Activated CD8-positive, alpha-beta memory T cell treated with anti-CD3 and anti-CD28 coated beads, Interleukin-2, amount 50 U/mL, for 48 hours (primary cell): ENCODE data around the gene NOS1AP.

Experiments used
- DNase-seq: peaks from one replicate; pipeline ENCODE4 v3.0.0-alpha.2; 2020

The NOS1AP gene

DNA sequence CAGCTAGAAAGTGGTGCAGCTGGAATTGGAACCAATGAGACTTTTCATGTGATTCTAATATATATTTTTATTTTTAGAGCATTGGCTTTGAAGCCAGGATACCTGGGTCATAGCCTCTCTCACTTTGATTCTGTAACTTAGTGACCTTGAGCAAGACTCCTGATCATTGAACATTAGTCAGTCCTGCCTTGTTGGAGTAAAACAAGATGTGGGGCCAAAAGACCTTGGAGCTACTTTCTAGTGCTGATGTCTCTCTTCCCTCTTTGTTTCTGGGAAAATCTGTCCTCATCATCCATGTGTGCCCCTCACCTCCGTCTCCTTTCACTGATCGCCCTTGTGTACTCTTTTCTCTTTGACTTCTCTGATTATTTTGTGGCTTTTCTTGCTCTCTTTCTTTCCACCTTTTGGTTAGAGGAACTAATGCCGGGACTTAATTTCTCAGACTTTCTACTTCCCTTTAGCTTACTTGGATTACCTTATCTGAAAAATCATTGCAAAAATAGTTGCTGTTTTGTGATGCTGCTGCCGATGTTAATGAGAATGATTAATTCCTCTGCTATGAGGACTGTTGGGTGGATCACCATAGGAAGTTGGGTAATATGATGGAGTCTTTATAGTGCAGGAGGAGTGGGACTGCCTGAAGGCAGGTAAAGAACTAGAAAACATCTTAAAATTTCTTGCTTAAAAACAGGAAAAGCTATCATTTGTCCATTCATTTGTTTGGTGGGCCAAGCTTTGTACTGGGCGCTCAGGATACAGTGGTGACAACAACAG, 72.0 kb downstream of the NOS1AP start:
- DNase-seq: no peak

DNA sequence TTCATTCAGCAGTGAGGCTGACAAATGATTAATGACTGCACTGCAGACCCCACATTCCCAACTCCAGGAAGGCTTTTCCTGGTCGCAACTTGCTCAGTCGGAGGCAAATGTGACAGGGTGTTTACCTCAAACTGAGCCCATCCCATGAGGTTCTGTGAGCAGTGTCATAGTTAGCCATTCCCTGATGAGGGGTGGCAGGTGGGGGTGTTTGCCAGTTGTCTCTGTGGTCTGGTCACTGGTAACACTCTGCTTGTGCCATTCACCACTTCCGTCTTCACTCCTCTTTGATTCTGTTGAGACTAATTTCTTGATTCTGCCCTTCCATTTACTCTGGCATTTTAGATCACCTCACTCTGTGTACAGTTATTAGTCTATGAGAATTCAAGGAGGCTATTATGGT, 73.5 kb downstream of the NOS1AP start:
- DNase-seq: no peak

DNA sequence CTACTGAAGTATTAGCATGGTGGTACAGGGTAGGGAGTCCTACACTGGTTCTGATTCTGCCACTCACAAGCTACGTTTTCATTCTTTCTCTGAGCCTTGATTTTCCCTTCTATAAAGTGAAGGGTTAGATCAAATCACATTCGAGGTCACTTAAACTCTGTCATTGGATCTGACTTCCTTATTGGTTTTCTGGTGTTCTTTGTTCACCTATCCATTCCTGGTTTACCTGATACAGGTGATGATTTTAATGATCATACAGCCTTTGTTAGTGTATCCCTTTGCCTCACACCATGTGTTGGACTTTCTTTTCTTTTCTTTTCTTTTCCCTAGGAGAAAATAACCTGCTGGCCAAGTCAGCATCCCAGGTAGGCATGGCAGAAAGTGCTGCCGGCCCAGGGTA, 74.8 kb downstream of the NOS1AP start:
- no peak for DNase-seq

- DNase-seq: no peak
These were observed 75.4 kb downstream of the NOS1AP start for GRCh38 chr1:162144853-162145252.

GRCh38 chr1:162145280-162145965, 75.9 kb downstream of the NOS1AP start:
- no peak for DNase-seq

- DNase-seq: no peak
These were observed 76.6 kb downstream of the NOS1AP start for GRCh38 chr1:162145966-162146696.

- DNase-seq: no peak
These were observed 78.3 kb downstream of the NOS1AP start for GRCh38 chr1:162147760-162148159.

DNA sequence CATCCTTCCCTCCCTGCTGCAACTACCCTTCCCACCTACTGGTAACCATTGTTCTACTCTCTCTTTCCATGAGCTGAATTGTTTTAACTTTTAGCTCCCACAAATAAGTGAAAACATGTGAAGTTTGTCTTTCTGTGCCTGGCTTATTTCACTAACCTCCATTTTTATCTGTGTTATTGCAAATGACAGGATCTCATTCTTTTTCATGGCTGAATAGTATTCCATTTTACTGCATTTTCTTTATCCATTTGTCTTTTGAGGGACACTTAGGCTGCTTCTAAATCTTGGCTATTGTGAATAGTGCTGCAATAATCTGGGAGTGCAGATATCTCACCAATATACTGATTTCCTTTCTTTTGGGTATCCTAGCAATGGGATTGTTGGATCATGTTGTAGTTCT, 80.6 kb downstream of the NOS1AP start:
- no peak for DNase-seq

- DNase-seq: no peak
These were observed 82.7 kb downstream of the NOS1AP start for GRCh38 chr1:162151900-162152829.

GRCh38 chr1:162153374-162153773, 83.9 kb downstream of the NOS1AP start:
- DNase-seq: no peak

DNA sequence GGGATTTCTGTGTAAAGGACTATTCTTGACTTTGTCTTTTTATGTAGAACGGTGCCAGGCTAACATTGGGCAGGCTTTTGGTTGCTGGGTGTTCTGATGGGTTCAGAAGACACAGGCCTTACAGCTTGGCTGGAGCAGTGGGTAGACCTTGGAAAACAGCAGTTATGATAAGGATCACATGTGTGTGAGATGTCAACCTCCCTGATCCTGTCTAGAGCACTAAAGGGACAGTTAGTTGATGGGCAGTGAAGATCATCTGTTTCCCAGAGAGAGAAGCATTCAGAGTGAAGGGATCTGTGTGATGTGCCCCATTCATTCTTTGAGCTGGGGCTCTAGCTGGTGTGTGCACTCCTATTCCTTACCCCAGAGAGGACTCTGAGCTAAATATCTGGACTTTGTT, 88.0 kb downstream of the NOS1AP start:
- DNase-seq: no peak

DNA sequence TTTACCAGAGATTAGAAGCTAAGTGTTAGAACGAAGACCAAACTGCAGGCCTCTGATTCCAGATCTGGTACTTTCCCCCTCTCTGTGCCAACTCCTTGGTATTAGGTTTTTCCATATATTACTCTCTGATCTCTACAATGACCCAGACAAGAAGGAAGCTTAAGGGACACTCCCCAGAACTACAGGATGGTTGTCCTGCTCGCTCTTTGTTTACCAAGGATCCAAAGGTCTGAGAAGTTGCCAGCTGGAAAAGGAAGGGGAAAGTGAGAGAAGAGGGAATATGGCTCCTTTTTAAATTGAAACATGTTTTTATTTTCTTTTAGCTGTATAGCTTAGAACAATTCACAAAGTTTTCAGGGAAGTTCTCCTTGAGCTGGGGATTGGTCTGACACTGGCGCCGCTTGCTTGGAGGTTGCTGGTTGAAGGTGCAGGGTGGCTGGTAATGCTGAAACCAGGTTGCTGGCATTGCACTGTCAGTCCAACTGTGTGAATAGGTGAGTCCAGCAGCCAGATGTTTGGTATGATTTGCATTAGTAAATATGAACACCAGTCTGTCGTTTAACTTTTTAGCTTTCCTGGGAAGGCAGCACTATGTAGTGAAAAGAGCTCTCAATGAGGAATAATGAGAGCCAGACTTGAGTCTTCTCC, 89.3 kb downstream of the NOS1AP start:
- DNase-seq: no peak

GRCh38 chr1:162159515-162159914, 90.0 kb downstream of the NOS1AP start:
- DNase-seq: no peak

- no peak for DNase-seq
These were observed 92.5 kb downstream of the NOS1AP start for GRCh38 chr1:162161916-162162550.

DNA sequence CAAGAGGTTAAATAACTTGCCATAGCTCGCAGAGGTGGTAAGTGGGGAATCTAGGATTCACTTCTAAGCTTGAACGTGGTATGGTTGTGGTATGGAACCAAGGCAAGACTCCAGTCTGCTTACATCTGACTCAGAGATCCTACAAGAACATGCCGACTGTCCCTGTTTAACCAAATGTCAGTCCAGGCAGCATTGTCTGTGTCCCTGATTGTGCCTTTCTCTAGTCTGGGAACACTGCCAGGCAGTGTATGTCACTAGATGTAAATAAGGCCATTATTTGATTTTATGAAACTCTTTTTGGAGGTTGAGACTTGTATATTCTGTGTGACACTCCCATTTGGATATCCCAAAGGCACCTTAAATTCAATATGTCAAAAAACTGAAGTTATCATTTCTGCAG, 96.0 kb downstream of the NOS1AP start:
- no peak for DNase-seq

- DNase-seq: no peak
These were observed 97.6 kb downstream of the NOS1AP start for GRCh38 chr1:162166917-162167615.

DNA sequence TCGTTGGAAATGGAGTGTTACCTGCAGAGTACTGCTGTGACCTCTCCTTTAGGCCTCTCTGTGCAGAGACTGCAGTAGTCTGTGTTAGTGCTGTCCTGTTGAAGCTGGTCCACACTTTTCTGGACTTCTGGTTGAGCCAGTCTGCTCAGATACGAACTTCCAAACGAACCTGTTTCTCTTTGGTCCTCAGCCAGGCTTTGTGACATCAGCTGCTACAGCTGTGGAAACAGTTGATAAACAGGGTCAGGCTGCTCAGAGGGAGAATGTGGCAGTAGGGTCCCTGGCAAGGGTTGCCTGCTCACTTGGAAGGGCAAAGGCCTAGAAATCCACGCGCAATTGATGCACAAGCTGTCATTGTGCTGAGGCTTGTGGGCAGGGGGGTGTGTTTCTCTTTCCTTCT, 98.8 kb downstream of the NOS1AP start:
- no peak for DNase-seq

- no peak for DNase-seq
These were observed 99.7 kb downstream of the NOS1AP start for GRCh38 chr1:162169031-162169790.

DNA sequence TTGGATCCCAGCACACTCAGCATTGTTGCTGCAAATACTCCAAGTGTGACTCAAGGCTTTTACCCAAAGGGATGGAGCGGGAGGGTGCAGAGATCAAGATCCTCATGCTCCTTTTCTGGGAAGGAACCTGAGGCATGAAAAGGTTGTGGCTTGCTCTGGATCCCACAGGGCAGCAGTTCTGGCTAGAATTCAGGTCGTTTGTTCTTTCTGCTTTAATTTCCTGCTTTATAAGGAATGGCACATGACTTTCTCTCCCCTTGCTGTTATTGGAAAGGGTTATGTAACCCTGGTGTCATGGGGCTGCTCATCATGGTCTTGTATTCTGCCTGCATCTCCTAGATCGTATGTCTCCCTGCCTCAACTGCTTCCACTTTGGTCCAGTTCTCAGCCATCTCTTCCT, 101.6 kb downstream of the NOS1AP start:
- DNase-seq: no peak
